Astrocyte of the cerebellum (primary cell): ENCODE measurements around the gene NSUN5.
"Not testable (repeated sequence)": the region's sequence is repeated elsewhere in the genome, so short reads cannot be mapped to it uniquely, and the experiment has no call there.

Source experiments
- DNase-seq: peaks from one replicate; pipeline ENCODE4 v3.0.0-alpha.2; 2011; ENCODE audit warnings: low read depth
- H3K4me3 ChIP-seq: 2 replicates; pipeline ENCODE4 v1.5.1; 2011; ENCODE audit warnings: mild to moderate bottlenecking, low read depth, low read length, moderate library complexity
- CTCF ChIP-seq: IDR thresholded peaks from 2 replicates; pipeline ENCODE4 v1.5.1; 2012; ENCODE audit warnings: low read length, low read depth, moderate library complexity, mild to moderate bottlenecking; ENCODE audit errors: missing control alignments
- in situ Hi-C: cut with HindIII; loops from 2 replicates; pipeline ENCODE4 v1.10.0; 2017; ENCODE audit warnings: low sequenced_read_pairs

The NSUN5 gene

GRCh38 chr7:73316521-73316920, 7.9 kb upstream of the NSUN5 start:
- in situ Hi-C loops: no loop called here
- no peak overlapping the region for H3K4me3 ChIP-seq
- DNase-seq: no peak
- TF ChIP-seq CTCF: no peak

- DNase-seq: no peak
- no peak for TF ChIP-seq CTCF
- H3K4me3 ChIP-seq: no peak overlapping the region
- in situ Hi-C loops: no loop called here
These were observed 5.6 kb upstream of the NSUN5 start for GRCh38 chr7:73314271-73314670.

- TF ChIP-seq CTCF: no peak
- in situ Hi-C loops: no loop called here
- H3K4me3 ChIP-seq: no peak overlapping the region
- DNase-seq: no peak
These were observed 4.9 kb upstream of the NSUN5 start for GRCh38 chr7:73313521-73313906.

GRCh38 chr7:73312831-73313520, 4.3 kb upstream of the NSUN5 start:
- no peak overlapping the region for H3K4me3 ChIP-seq
- TF ChIP-seq CTCF: no peak
- in situ Hi-C loops: no loop called here
- DNase-seq: no peak

GRCh38 chr7:73311421-73311820, 2.8 kb upstream of the NSUN5 start:
- H3K4me3 ChIP-seq, DNase-seq, in situ Hi-C loops: not testable (repeated sequence)

- in situ Hi-C loops: no loop called here
- TF ChIP-seq CTCF: no peak
- DNase-seq: no peak
- peak overlapping the region; percentile 57 for H3K4me3 ChIP-seq
These were observed 457 bp downstream of the NSUN5 start for GRCh38 chr7:73308074-73308664.

- no peak overlapping the region for H3K4me3 ChIP-seq
- TF ChIP-seq CTCF: no peak
- DNase-seq: no peak
- in situ Hi-C loops: no loop called here
These were observed 1.2 kb downstream of the NSUN5 start for GRCh38 chr7:73307436-73307835.
